Measurements from ENCODE around the gene PMVK.

DNA sequence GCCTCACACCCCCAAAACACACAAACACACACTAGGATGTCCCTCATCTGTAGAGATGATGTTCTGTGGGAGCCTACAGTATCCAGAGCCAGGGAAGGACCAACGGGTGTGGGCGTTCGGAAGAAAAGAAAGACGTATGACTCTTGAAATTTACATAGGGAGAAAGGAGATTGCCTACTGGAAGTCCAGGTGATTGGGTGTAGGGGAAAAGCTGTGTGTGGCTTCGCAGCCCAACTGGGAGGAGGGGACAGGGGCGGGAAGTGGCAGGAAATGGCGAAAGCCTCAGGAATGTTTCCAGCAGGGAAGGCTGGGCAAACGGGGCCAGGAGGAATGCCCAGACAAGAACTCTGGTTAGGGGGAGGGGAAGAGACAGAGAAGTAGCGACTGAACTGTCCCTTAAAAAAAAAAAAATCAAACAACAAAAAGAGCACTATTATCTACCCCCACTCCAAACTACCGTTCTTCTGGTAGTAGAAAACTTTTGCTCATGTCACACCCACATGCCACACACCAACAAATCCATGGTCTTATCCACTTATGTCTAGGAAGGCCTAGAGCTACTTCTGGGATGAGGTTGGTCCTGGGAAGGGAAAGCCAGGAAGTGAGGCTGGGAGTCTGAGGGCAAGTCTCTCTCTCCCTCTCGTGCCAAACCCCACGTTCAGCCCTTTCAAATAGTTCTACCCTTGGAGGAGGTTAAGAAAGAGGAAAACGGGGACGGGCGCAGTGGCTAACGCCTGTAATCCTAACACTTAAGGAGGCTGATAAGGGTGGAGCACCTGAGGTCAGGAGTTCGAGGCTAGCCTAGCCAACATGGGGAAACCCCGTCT is 36.2 kb upstream of the PMVK start:
- TF ChIP-seq KDM1A (IDR thresholded peaks at IDR 0.05; ENCODE audit: borderline replicate concordance) (no peak), POLR2AphosphoS5 (IDR thresholded peaks at IDR 0.05; ENCODE audit: low read length) (no peak)
- TF ChIP-seq, protein P1, sequence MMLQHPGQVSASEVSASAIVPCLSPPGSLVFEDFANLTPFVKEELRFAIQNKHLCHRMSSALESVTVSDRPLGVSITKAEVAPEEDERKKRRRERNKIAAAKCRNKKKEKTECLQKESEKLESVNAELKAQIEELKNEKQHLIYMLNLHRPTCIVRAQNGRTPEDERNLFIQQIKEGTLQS (IDR thresholded peaks at IDR 0.05; ENCODE audit: borderline replicate concordance, extremely low read depth, low read depth, low read length) = no peak
